ENCODE measurements around the gene ANKRD13B. TPM values are rescaled to one million over a fixed set of nuclear protein-coding genes. Genes with fewer than 3 reads are reported as not detected.
A peak's percentile ranks its signal among the peaks of the same experiment; 100 is the strongest.

ANKRD13B gene
- total RNA-seq, 1 experiment from 2014 or later: 2.9 TPM

DNA sequence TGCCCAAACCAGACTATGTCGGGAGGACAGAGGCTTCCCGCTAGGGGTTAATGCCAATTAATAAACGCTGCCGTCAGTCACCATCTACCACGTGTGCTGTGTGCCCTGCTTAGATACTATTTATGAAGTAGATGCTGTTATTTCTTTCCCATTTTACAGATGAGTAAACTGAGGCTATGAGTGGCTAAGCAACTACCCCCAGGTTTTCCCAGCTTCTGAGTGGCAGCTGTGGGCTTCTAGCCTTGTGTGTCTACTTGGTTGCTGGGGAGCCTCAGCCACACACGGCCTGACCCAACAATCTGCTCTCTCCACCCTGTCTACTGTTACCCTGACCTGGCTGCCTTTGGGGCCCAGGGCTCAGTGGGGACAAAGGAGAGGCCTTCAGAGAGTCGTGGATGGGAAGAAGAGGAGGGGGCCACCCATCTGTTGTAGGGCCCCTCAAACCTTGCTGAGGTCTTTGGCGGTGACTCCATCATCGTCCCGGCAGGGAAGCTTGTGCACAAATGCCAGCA, 10.6 kb upstream of the ANKRD13B start:
- Histone ChIP-seq H3K27me3 (replicated peaks) (no peaks in the 10 kb centered on the region), H3K36me3 (peaks cover 35% of the 10 kb centered on the region), H3K27ac (no peak overlapping the region), H3K4me1 (replicated peaks) (peaks cover 3% of the 10 kb centered on the region; the same call in 1 of the 2 replicates), H3K9me3 (replicated peaks) (no peaks in the 10 kb centered on the region; the same call in 1 of the 2 replicates), H3K4me3 (no peak overlapping the region)
- no peak for DNase-seq (ENCODE audit: low read depth in 1 of 2, low spot score in 2 of 2)

DNA sequence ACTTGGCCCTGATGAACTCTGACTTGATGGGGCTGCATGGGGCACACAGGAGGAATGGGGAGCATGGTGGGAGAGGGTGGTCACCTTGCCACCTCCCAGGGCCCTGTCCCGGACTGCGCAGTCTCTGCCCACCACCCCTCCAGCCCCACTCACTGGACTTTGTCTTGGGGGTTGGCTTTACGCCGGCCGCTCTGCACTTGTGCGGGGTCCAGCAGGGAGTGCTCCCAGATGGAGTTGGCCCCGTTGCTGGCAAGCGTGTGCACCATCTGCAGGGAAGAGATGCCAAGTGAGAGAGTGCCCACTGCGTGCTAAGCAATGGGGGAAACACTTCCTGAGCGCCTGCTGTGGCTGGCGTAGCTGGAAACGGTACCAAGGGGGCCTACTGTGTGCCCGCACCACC, 10.2 kb upstream of the ANKRD13B start:
- Histone ChIP-seq H3K4me3 (no peak overlapping the region), H3K9me3 (replicated peaks) (no peaks in the 10 kb centered on the region; the same call in 1 of the 2 replicates), H3K27ac (no peak overlapping the region), H3K36me3 (peaks cover 31% of the 10 kb centered on the region), H3K27me3 (replicated peaks) (no peaks in the 10 kb centered on the region), H3K4me1 (replicated peaks) (peaks cover 4% of the 10 kb centered on the region)
- no peak for DNase-seq (ENCODE audit: low read depth in 1 of 2, low spot score in 2 of 2)

DNA sequence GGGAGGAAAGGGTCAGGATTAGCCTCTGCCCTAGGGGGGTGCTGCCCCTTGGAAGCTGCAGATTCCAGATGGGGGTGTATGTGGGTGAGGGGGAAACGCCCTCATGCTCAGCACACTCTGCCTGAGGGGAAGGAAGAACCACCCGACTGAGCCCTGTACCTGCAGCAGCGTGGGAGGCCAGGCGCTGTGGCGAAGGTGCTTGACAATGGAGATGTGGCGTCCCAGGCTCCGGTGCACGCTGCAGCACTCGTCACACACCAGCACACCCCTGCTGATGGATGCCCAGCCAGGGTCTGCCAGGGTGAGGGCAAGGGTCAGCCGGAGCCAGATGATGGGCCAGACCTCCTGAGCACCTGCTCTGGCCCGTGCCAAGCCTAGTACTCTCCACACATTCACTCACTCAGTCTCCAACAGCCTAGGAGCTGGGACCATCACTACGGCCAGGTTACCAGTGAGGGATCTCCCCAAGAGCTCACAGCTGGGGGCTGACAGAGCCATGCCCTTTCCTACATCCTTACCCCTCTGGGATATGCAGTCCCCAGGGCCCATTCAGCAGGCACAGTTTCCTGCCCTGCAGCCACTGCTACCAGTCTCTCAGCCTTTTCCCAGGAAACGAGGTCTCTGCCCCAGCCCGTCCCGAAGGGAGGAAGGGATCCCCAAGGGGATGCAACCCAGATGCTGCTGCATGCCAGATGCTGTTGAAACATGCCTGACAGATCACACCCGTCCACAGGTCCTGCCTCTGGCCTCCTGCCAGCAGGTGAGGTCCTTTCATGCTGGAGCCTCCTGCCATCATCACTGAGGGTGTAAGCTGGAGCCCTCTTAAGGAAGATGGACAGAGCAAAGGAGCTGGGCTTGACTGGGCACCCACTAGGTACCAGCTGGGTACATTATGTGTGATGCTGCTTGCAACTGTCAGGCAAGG, 9.3 kb upstream of the ANKRD13B start:
- Histone ChIP-seq H3K4me1 (replicated peaks) (peaks cover 13% of the 10 kb centered on the region), H3K36me3 (peaks cover 27% of the 10 kb centered on the region), H3K9me3 (replicated peaks) (no peaks in the 10 kb centered on the region; the same call in 1 of the 2 replicates), H3K27me3 (replicated peaks) (no peaks in the 10 kb centered on the region), H3K4me3 (no peak overlapping the region), H3K27ac (no peak overlapping the region)
- no peak for DNase-seq (ENCODE audit: low read depth in 1 of 2, low spot score in 2 of 2)

DNA sequence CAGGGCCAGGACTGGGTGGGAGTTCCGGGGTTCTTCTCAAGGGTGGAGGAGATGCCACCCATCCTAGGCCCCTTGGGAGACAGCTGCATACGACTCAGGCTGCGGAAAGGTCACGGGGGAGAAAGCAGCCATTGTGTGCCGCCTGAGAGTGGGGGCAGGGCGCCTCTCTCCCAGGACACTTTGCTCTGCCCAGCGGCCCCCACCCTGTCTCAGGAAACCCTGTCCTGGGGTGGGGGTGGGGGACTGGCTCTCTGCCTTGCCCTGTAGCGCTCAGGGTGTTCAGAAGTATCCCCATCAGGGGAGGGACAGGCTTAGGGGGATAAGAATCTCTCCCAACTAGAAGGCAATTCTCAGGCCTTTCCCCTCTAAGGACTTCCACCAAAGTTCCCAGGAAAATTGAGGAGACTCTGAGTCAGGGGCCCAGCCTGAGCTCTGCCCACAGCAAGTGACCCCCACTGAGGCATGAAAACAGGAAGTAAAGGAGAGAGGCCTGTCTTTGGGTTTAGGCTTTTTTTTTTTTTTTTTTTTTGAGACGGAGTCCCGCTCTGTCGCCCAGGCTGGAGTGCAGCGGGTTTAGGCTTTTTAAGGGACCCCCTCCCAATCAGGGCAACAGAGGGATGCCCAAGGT, 8.4 kb upstream of the ANKRD13B start:
- H3K9me3 ChIP-seq (replicated peaks): no peaks in the 10 kb centered on the region; the same call in 1 of the 2 replicates
- H3K36me3 ChIP-seq: peaks cover 31% of the 10 kb centered on the region
- peaks cover 16% of the 10 kb centered on the region for H3K4me1 ChIP-seq (replicated peaks)
- H3K4me3 ChIP-seq: no peak overlapping the region
- no peak for DNase-seq (ENCODE audit: low read depth in 1 of 2, low spot score in 2 of 2)
- no peaks in the 10 kb centered on the region for H3K27me3 ChIP-seq (replicated peaks)
- no peak overlapping the region for H3K27ac ChIP-seq

DNA sequence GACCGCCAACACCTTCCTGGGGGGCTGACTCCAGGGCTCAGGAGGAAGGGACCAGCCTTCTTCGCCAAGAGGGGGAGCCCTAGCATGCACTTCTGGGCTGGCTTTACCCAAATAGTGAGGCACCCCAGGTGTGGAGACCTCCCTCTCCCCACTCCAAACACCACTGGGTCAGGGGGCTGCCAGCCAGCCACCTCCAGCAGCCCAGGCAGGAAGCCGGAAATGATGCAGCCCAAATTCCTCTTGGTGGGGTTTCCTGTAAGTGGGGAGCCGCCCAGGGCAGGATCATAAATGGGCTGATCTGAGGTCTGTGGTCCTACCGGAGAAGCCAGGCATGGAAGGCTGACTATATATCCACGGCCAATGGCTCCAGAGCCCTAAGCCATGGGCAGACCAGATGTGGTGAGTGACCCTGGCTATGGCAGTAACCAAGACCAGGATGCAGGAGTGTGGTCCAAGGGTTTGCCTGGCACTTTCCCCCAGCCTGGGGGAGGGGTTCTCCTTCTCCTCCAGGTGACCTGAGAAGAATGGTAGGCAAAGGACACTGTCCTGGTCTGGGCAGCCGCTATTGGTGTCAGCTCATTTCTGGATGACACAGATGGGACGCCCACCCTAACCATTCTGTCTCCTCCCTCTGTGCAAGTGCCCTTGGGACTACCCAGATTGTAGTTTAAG, 7.7 kb upstream of the ANKRD13B start:
- no peak overlapping the region for H3K27ac ChIP-seq
- H3K4me3 ChIP-seq: no peak overlapping the region
- H3K4me1 ChIP-seq (replicated peaks): peaks cover 23% of the 10 kb centered on the region
- no peaks in the 10 kb centered on the region; the same call in 1 of the 2 replicates for H3K9me3 ChIP-seq (replicated peaks)
- no peak for DNase-seq (ENCODE audit: low read depth in 1 of 2, low spot score in 2 of 2)
- H3K27me3 ChIP-seq (replicated peaks): no peaks in the 10 kb centered on the region
- H3K36me3 ChIP-seq: peaks cover 26% of the 10 kb centered on the region

DNA sequence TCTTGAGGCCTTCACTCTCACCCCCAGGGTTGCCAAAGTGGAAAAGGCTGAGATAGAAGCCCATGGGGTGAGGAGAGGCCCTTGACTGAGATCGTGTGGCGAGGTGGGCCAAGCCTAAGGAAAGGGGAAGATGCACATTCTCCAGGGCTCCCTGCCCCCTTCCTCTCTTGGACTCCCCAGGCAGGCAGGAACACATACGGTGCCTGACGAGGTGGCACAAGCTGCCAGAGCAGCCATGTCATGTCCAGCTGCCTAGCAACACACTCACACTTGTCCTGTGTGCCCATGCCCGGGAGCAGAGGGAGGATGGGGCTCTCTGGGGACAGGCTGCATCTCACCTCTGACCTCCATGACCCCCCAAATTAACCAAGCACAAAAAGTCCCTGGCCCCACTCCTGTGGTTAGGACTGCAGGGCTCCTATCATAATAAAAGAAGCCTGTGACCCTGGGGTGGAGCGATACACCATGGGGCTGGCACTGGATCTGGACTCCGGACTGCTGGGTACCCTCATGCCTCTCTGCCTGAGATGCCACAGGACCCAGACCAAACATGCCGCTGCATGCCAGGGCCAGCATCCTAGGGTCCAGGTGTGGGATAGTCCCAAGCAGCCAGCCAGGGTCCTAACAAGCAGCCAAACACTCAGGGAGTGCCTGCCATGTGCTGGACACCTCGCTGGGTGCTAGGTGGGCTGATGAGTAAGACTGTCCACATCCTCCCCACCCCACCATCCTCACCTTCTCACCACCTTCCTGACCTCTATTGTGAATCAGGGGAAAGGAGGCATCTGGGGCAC, 6.1 kb upstream of the ANKRD13B start:
- peaks cover 37% of the 10 kb centered on the region for H3K4me1 ChIP-seq (replicated peaks)
- DNase-seq (ENCODE audit: low read depth in 1 of 2, low spot score in 2 of 2): no peak
- H3K27ac ChIP-seq: no peak overlapping the region
- H3K9me3 ChIP-seq (replicated peaks): no peaks in the 10 kb centered on the region
- no peak overlapping the region for H3K4me3 ChIP-seq
- peaks cover 16% of the 10 kb centered on the region for H3K36me3 ChIP-seq
- H3K27me3 ChIP-seq (replicated peaks): no peaks in the 10 kb centered on the region

DNA sequence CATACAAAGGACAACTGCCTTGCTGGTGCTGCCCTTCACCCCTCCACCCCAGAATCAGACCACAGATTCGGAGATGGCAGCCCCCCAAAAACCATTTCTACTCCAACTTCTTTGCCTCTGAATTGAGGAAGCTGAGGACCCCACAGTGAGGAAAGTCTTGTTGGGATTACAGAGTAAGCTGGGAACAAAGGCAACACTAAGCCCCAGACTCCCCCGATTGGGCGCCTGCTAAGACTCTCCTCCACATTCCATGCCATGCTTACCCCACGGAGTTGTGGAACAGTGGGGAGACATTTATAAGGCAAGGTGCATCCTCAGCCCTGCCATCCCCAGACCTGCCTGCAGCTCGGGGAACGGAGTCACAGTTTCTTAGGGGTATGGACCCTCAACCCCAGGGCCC, 5.3 kb upstream of the ANKRD13B start:
- Histone ChIP-seq H3K4me1 (replicated peaks) (peaks cover 44% of the 10 kb centered on the region), H3K27ac (no peak overlapping the region), H3K27me3 (replicated peaks) (no peaks in the 10 kb centered on the region)

DNA sequence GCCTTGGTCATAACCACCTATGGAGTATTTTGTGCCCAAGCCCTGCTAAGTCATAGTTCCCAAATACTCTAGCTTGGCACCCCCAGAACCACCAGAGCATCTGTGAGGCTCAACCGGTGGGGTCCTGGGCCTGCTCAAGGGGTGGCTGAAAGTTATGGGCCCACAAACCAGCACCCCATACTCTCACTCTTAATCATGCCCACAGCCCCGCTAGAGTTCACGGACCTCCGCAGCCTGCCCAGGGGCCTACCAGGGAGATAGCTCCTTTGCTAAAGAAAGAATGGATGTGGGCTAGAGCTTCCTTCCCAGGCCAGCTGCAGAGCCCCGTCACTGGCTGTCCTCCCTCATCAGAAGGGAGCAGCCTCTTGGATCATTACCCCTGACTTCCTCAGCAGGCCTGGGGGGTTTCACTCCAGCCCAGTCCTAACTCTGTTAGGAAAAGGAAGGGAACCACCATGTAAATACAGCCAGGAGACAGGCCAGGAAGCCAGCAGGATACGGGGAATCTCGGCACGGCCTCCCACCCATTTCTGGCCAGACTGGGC, 4.8 kb upstream of the ANKRD13B start:
- Histone ChIP-seq H3K27me3 (replicated peaks) (no peaks in the 10 kb centered on the region), H3K27ac (no peak overlapping the region), H3K36me3 (peaks cover 12% of the 10 kb centered on the region), H3K4me3 (peak overlapping the region; percentile 80), H3K9me3 (replicated peaks) (no peaks in the 10 kb centered on the region), H3K4me1 (replicated peaks) (peaks cover 48% of the 10 kb centered on the region)
- no peak for DNase-seq (ENCODE audit: low read depth in 1 of 2, low spot score in 2 of 2)

More for the DNA sequence above, 5.3 kb upstream of the ANKRD13B start:
- no peaks in the 10 kb centered on the region for H3K9me3 ChIP-seq (replicated peaks)
- DNase-seq (ENCODE audit: low read depth in 1 of 2, low spot score in 2 of 2): no peak
- H3K4me3 ChIP-seq: no peak overlapping the region
- H3K36me3 ChIP-seq: peaks cover 12% of the 10 kb centered on the region

DNA sequence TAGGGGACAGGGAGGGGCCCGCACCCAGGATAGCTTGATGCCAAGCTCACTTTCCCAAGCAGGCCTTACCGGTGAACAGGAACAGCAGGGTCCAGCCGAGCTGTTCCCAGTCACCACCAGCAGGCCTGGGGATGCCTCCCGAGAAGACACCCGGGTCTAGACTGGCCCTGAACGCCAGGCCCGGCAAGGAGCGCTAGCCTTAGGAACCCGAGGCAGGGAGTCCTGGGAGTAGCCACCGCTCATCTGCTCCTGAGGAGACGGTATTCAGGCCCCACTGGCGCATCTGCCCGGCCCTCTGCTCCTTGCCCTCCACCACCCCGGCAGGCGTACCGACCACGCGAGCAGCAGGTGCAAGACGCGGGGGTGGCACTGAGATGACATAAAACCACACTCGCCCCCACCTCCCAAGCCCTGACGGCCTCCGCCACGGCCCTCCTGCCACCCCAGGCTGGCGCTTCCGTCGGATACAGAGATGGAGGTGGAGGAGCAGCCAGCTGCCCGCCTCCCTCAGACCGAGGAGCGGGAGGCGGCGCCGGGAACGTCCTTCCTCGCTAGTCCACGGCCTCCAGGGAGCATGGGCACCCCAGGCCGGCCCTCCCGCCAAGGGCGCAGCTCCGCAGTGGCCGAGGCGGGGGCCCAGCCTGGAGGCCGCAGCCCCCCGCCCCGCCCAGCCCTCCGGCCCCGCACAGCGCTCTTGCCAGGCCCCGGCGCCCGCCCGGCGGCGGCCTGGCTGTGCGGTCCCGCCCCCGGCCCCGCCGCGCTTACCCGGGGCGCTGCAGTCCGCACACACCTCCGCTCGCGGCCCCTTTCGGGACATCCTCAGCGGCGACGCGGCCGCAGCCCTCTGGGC, 4.1 kb upstream of the ANKRD13B start:
- H3K27me3 ChIP-seq (replicated peaks): no peaks in the 10 kb centered on the region
- H3K4me1 ChIP-seq (replicated peaks): peaks cover 51% of the 10 kb centered on the region
- H3K27ac ChIP-seq: no peak overlapping the region
- peaks cover 10% of the 10 kb centered on the region for H3K36me3 ChIP-seq
- peak in 1 of 2 experiments; percentile 28 for DNase-seq (ENCODE audit: low read depth in 1 of 2, low spot score in 2 of 2)
- H3K4me3 ChIP-seq: peak overlapping the region; percentile 80
- no peaks in the 10 kb centered on the region for H3K9me3 ChIP-seq (replicated peaks)

DNA sequence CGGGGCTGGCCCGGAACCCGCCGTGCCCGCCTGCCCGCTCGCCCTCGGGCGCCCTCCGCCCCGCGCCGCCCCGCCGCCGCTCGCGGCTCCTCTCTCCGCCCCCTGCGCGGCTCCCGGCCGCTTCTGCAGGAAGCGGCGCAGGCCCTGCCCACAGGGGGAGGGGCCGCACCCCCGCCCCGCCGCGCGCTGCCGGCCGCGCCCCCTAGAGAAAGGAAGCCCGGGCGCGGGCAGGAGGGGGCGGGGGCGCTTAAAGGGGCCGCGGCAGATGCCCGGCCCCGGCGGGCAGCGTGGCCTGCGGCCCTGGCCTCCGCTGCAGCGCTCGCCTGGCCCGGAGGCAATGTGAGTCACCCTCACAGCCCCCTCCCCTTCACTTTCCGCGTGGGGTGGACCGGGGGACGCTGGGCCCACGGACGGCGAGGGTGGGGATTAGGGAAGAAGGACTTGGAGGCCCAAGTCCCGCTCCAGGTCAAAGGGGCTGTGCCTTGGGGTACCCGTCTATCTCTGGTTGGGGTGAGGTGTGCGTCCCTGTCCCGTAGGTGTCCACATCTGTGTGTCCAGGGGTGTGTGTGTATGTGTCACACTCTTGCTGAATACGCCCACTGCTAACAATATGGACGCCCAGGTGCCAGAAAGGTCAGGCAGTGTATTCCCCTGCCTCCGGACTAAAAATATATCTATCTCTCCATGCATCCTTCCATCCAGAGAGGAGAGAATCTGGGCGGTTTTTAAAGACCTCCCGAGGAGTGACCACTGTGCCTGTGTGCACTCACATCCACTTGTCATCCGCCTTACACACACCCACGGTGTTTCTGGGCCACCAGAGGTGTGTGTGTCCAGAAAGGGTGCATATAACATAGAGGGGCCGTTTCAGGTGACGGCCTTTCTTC, 3.2 kb upstream of the ANKRD13B start, which contains the start of gene GIT1:
Gene GIT1, minus strand, starts transcription at position 125 of the 887 bp plus-strand sequence. CDS start 270 bp downstream, outside the sequence.
- Histone ChIP-seq H3K27me3 (replicated peaks) (no peaks in the 10 kb centered on the region), H3K4me1 (replicated peaks) (peaks cover 58% of the 10 kb centered on the region), H3K9me3 (replicated peaks) (no peaks in the 10 kb centered on the region), H3K36me3 (peaks cover 9% of the 10 kb centered on the region; the same call in 1 of the 2 replicates), H3K4me3 (peak within 1 kb of the TSS; percentile 80), H3K27ac (no peak within 1 kb of the TSS)
- peak; percentile 82 to 91 for DNase-seq (ENCODE audit: low read depth in 1 of 2, low spot score in 2 of 2)

DNA sequence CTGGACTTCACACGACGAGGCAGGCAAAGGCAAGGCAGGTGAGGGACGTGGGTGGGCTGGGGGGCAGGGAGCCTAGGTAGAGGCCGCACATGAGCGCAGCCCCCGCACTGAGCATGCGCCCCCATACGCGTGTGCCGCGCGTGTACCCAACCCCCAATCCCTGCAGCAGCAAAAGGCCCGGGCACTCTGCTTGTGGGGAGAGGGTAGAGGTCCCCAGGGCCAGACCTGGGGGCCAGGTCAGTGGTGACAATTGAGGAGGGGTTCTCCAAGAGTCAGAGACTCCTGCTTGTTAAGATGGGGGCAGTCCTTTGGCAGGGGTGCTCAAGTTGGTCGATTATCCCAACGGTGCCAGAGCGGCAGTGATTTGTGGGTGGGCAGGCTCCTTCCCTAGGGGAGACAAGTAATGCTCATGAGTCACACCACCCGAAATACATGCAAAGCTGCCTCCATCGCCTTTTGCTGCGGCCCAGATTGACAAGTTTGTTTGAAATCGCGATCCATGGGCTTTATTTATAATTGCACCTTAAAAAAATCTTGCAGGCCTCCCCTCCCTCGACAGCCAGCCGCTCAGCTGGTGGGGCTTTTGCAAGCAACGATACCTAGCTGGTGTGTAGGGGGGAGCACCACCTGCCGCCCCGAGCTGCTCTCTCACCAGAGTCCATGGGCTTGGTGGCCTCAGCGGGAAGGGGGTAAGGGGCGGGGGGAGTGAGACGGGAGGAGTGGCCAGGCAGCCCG, 2.4 kb upstream of the ANKRD13B start:
- Histone ChIP-seq H3K4me1 (replicated peaks) (peaks cover 64% of the 10 kb centered on the region), H3K9me3 (replicated peaks) (no peaks in the 10 kb centered on the region), H3K27me3 (replicated peaks) (no peaks in the 10 kb centered on the region), H3K4me3 (no peak overlapping the region), H3K36me3 (peaks cover 9% of the 10 kb centered on the region; the same call in 1 of the 2 replicates), H3K27ac (no peak overlapping the region)
- DNase-seq (ENCODE audit: low read depth in 1 of 2, low spot score in 2 of 2): no peak

Data from SJSA1 (cell line).